Left hindlimb (tissue), 1 donor: ENCODE results near the gene ATP10D.
"Not testable (repeated sequence)": the region's sequence is repeated elsewhere in the genome, so short reads cannot be mapped to it uniquely, and the experiment has no call there.

Experiments used
- DNase-seq: peaks from one replicate; pipeline ENCODE4 v3.0.0-alpha.2; 2018

The ATP10D gene

DNA sequence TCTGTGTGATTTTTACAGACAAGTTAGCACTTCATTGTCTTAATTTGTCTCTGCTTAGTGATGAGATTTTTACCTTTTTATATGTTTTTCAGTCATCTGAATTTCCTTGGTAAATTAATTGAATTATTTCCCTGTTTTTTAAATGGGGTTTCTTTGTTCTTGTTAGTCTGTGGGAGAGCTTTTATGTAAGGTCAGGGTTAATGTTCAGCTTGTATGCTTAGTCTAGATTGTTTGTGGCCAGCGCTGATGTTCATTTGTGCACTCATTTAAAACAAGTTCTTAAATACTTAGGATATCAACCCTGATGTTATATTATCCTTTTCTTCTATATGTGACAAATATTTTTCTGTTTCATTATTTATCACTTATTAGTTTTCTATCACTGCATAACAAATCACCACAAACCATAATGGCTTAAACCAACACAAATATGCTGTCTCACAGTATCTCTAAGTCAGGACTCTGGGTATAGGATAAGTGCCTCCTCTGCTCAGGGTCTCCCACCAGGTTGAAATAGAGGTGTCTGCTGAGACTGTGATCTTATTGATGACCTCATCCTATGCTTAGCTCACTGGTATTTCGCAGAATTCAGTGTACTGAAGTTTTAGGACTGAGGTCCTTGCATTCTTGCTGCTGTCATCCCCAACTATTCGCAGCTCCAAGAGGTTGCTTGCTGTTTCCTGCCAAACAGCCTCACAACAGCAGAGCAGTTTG is 53.2 kb downstream of the ATP10D start:
- DNase-seq: no peak

DNA sequence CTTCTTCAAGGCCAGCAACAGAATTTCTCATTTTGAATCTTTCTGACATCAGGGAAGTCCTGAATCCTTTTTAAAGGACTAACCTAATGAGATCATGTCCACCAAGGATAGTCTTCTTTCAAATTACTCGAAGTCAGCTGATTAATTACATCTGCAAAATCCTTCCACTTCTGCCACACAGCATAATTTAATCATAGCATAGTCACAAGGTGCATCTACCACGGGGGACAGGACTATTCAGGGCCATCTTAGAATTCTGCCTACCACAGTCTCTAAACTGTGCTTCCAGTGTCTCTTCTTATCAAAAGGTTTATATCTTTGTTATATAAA is 53.7 kb downstream of the ATP10D start:
- no peak for DNase-seq

DNA sequence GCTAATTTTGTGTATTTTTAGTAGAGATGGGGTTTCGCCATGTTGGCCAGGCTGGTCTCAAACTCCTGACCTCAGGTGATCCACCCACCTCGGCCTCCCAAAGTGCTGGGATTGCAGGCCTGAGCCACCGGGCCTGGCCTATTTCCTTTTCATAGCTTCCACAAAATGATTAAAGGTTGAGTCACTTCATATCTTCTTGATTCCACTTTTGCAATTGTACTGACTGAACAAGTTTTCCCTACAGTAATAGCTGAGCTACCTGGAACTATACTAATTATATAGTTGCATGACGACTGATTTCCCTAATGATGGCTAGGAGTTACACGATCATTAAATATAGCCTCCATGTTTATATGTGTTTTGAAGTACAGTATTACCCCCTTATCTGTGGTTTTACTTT is 57.6 kb downstream of the ATP10D start:
- DNase-seq: not testable (repeated sequence)

DNA sequence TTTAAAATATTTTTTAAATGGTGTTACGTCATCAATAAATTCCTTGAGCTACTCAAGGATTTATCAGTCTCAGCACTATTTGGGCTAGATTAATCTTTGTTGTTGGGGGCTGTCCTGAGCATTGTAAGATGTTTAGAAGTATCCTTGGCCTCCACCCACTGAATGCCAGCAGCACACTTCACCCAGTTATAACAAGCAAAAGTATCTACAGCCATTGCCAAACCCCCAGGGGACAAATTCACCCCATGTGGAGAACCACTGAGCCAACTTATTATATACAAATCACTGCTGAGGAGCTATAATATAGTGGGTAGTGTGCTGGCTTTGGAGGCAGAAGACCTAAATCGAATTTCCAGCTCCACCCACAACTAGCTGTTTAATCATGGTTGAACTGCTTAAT is 58.3 kb downstream of the ATP10D start:
- DNase-seq: no peak

DNA sequence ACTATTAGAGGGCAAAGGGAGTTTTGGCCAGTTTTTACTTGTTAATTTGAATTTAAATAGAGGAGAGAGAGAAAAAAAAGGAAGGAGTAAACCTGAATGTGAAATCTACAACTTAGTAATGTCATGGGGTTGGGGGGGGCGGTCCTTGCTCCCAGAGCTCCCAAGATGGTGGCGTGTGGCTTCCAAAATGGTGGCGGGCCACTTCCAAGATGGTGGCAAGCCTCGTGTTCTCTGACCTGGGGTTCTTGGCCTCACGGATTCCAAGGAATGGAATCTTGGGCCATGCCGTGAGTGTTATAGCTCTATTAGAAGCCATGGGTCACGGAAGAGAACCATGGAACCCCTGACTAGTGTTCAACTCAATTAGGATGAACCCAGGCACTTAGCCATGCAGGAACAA is 65.3 kb downstream of the ATP10D start:
- DNase-seq: not testable (repeated sequence)

- DNase-seq: no peak
These were observed 65.9 kb downstream of the ATP10D start for GRCh38 chr4:47550899-47551548.

- DNase-seq: no peak
These were observed 66.6 kb downstream of the ATP10D start for GRCh38 chr4:47551682-47552081.

DNA sequence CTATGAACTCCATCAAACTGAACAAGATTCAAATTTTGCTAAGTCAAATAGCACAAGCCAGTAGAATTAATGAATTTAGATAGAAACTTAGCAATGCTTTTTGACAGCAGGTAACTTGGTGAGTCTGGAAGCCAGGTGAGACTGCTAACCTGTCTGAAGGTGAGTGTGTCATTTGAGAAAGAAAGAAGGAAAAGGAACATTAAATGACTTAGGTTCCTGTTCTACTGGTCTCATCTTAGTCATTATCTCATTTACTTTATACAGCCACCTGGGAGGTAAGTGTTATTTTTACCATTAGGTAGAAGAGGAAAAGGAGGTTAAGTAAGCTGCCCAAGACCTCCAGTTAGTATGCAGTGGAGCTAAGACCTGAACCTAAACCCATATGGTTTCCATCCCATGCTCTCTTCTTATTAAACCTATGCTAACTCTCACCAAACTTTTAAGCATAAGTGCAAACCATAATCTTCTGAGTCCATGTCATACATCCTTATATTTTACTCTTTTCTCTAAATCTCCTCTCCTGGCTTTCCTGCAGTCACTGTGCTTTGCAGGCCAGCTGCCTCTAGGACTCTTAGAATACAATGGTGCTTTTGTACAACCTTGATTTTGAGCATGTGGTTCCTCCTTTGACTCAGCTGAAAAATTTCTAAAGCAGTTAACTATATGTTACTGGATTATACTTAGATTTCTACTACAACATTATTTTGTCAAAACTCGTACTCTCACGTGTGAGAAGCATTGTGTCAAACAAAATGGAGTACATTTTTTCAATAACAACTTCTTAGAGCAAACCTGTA is 68.5 kb downstream of the ATP10D start:
- no peak for DNase-seq

GRCh38 chr4:47555920-47556319 is 70.8 kb downstream of the ATP10D start:
- DNase-seq: not testable (repeated sequence)

- no peak for DNase-seq
These were observed 72.2 kb downstream of the ATP10D start for GRCh38 chr4:47557255-47557654.

- no peak for DNase-seq
These were observed 75.6 kb downstream of the ATP10D start for GRCh38 chr4:47560682-47561081.

DNA sequence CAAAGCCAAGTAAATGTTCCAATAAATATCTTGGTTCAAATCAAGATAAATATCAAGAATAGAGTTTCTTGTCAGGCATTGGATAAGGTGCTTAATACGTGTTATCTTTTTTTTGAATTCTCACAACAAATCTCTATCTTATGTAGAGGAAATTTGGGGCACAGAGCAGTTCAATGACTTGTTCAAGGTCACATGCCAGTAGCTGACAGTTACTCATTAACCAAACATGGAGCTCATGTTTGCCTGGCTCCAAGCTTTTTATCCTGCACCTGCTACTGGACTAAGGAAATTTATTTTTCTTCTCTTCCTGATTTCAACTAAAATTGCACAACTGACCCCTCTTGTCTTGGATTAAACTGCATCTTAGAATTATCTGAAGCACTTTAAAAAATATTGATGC is 76.3 kb downstream of the ATP10D start:
- no peak for DNase-seq

- DNase-seq: no peak
These were observed 77.2 kb downstream of the ATP10D start for GRCh38 chr4:47562297-47562696.

GRCh38 chr4:47566566-47566965 is 81.5 kb downstream of the ATP10D start:
- DNase-seq: no peak

- no peak for DNase-seq
These were observed 81.9 kb downstream of the ATP10D start for GRCh38 chr4:47566969-47567368.

- DNase-seq: no peak
These were observed 82.4 kb downstream of the ATP10D start for GRCh38 chr4:47567511-47567910.

- DNase-seq: no peak
These were observed 85.7 kb downstream of the ATP10D start for GRCh38 chr4:47570816-47571215.

- no peak for DNase-seq
These were observed 87.9 kb downstream of the ATP10D start for GRCh38 chr4:47572981-47573380.

GRCh38 chr4:47577779-47578553 is 92.9 kb downstream of the ATP10D start:
- no peak for DNase-seq

GRCh38 chr4:47579235-47579634 is 94.2 kb downstream of the ATP10D start:
- DNase-seq: no peak

GRCh38 chr4:47590325-47590724 is 105.2 kb downstream of the ATP10D start:
- no peak for DNase-seq

DNA sequence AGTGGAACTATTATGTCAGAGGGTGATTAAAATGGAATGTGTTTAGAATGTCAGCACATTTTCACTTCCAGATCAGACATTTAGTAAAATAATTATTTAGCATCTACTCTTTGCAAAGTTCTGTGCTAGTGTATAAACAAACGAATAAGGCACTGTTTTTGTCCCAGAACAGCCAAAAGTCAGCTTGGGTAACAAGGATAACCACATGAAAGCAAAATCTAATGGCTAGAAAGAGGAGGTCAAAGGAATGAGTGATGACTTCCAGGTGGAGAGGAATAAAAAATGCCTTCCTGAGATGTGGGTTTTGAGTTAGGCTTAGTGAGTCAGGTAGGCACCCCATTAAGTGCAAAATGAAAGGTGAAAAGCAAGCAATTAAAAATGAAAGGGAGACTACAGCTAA is 112.6 kb downstream of the ATP10D start:
- DNase-seq: no peak

- no peak for DNase-seq
These were observed 113.2 kb downstream of the ATP10D start for GRCh38 chr4:47598320-47598719.
